HepG2 (cell line): ENCODE data around the gene CDKN2A. TPM values are rescaled to one million over a fixed set of nuclear protein-coding genes. Genes with fewer than 3 reads are reported as not detected.

Source experiments
- NR2F2 ChIP-seq: IDR thresholded peaks from 2 replicates; pipeline ENCODE4 v1.6.1; 2012; ENCODE audit warnings: low read depth, inconsistent platforms, borderline replicate concordance
- SIX4 ChIP-seq: sonication (generic); formaldehyde crosslinking; IDR thresholded peaks from 2 replicates; pipeline ENCODE4 v1.4.0; 2020; ENCODE audit warnings: missing genetic modification reagents
- SNAI1 ChIP-seq: sonication (generic); formaldehyde crosslinking; IDR thresholded peaks from 2 replicates; pipeline ENCODE4 v1.5.0; 2020; ENCODE audit warnings: mild to moderate bottlenecking, missing genetic modification reagents, borderline replicate concordance
- THYN1 ChIP-seq: sonication (generic); formaldehyde crosslinking; IDR thresholded peaks from 2 replicates; pipeline ENCODE4 v1.8.1; 2023; ENCODE audit warnings: low read depth, mild to moderate bottlenecking, moderate library complexity, missing genetic modification reagents, borderline replicate concordance
- ZNF563 ChIP-seq: sonication (generic); formaldehyde crosslinking; IDR thresholded peaks from 2 replicates; pipeline ENCODE4 v1.8.0; 2022; ENCODE audit warnings: mild to moderate bottlenecking, moderate library complexity, missing genetic modification reagents
- ZNF652 ChIP-seq: IDR thresholded peaks from 2 replicates; pipeline ENCODE4 v1.6.1; 2016; ENCODE audit warnings: low read depth, borderline replicate concordance
- ZNF878 ChIP-seq: sonication (generic); formaldehyde crosslinking; IDR thresholded peaks from 2 replicates; pipeline ENCODE4 v1.8.1; 2023; ENCODE audit warnings: mild to moderate bottlenecking, missing genetic modification reagents, moderate library complexity
- polyA plus RNA-seq, 8 experiments: library from polyadenylated mRNA; depleted of rRNA in 3 of 8; stranded (reverse) in 7 of 8; unstranded in 1 of 8; fragments of >200 nt; fragmentation: Illumina TruSeq in 4 of 8; extraction: Trizol in 4 of 8; gene quantifications; 2 replicates each; pipeline versions ENCODE4 v1.2.1 to v1.2.3, GENCODE V29; 2011 to 2016; ENCODE audit warnings: low read depth in 4 of 8, missing spikeins in 1 of 8, mixed read lengths in 1 of 8; ENCODE audit not compliant: insufficient read depth in 1 of 8
- total RNA-seq, 5 experiments: library from RNA; depleted of rRNA; stranded (reverse); fragments of >200 nt; fragmentation: Illumina TruSeq; extraction: Trizol; gene quantifications; 2 replicates each; pipeline ENCODE4 v1.2.3, GENCODE V29; 2016; ENCODE audit warnings: low read depth in 1 of 5
- TF ChIP-seq, protein P1 (sequence below): sonication (generic); formaldehyde crosslinking; IDR thresholded peaks from 2 replicates; pipeline ENCODE4 v1.4.0; 2020; ENCODE audit warnings: missing genetic modification reagents
- TF ChIP-seq, protein P2 (sequence below), 2 experiments: sonication (generic) in 1 of 2; formaldehyde crosslinking in 1 of 2; IDR thresholded peaks; 2 replicates each; pipeline versions ENCODE4 v1.4.0 to v1.6.1; 2018 to 2020; ENCODE audit warnings: missing genetic modification reagents in 2 of 2, borderline replicate concordance in 1 of 2, low read depth in 1 of 2, mild to moderate bottlenecking in 1 of 2, missing biosample characterization in 1 of 2
- TF ChIP-seq, protein P3 (sequence below): sonication (generic); formaldehyde crosslinking; IDR thresholded peaks from 2 replicates; pipeline ENCODE4 v1.8.1; 2023; ENCODE audit warnings: mild to moderate bottlenecking, inconsistent platforms, moderate library complexity, missing genetic modification reagents, borderline replicate concordance
- TF ChIP-seq, protein P4 (sequence below), 2 experiments: fragments of 450-650 bp in 1 of 2; sonication (generic) in 1 of 2; formaldehyde crosslinking in 1 of 2; IDR thresholded peaks; 2 replicates each; pipeline versions ENCODE4 v1.6.1 to v1.8.0; 2016 to 2022; ENCODE audit warnings: antibody characterized with exemption in 1 of 2, mild to moderate bottlenecking in 1 of 2, missing genetic modification reagents in 1 of 2

CDKN2A gene
- total and polyA plus RNA-seq, 2 of the 13 experiments (the other 11 are each of a cell fraction or from before 2014, with no cell fraction given), result 4.2 to 4.8 TPM

DNA sequence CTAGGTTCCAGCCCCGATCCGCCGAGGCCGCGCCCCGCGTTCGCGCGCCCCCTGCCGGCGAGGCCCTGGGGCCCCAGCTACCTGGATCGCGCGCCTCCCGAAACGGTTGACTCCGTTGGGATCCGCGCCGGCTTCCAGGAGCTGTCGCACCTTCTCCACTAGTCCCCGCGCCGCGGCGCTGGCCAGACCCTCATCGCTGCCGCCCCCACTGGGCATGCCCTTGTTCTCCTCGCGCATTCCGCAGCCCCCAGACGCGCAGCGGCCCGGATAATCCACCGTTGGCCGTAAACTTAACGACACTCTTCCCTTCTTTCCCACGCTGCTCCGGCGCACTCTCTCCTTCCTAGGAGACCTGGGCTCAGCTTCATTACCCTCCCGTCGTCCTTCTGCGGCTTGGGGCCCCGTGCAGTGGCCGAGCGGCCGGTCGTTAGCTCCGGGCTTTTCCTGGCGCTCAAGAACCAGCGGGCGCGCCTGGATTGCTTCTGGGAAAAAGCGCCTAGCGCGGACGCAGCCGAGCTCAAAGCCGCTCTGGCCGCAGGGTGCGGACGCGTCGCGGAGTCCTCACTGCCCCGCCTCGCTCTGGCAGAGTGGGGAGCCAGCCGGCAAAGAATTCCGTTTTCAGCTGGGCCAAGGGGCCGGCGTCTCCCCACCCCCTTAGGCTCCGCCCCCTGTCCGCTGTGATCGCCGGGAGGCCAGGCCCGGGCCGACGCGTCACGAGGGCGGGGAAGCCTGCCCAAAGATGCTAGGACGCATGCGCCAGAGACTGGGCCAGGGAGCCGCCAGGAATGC, 14.7 kb upstream of the CDKN2A start, which contains the start of gene CDKN2B (continued):
- TF ChIP-seq, protein P1, sequence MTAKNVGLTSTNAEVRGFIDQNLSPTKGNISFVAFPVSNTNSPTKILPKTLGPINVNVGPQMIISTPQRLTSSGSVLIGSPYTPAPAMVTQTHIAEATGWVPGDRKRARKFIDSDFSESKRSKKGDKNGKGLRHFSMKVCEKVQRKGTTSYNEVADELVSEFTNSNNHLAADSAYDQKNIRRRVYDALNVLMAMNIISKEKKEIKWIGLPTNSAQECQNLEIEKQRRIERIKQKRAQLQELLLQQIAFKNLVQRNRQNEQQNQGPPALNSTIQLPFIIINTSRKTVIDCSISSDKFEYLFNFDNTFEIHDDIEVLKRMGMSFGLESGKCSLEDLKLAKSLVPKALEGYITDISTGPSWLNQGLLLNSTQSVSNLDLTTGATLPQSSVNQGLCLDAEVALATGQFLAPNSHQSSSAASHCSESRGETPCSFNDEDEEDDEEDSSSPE, result peak; percentile 48; the same call in 1 of the 2 replicates
- TF ChIP-seq, protein P2, sequence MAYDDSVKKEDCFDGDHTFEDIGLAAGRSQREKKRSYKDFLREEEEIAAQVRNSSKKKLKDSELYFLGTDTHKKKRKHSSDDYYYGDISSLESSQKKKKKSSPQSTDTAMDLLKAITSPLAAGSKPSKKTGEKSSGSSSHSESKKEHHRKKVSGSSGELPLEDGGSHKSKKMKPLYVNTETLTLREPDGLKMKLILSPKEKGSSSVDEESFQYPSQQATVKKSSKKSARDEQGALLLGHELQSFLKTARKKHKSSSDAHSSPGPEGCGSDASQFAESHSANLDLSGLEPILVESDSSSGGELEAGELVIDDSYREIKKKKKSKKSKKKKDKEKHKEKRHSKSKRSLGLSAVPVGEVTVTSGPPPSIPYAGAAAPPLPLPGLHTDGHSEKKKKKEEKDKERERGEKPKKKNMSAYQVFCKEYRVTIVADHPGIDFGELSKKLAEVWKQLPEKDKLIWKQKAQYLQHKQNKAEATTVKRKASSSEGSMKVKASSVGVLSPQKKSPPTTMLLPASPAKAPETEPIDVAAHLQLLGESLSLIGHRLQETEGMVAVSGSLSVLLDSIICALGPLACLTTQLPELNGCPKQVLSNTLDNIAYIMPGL (CRISPR knock-in tag; IDR thresholded peaks at IDR 0.05; ENCODE audit: borderline replicate concordance in 1 of 2, low read depth in 1 of 2), result peak; percentile 87 to 96
- TF ChIP-seq THYN1 (CRISPR knock-in tag) (no peak), ZNF563 (CRISPR knock-in tag) (peak; percentile 63; the same call in 1 of the 2 replicates), ZNF878 (CRISPR knock-in tag) (0 out of 2 replicates have a peak, but pooled peaks have one; percentile 43), NR2F2 (no peak), SNAI1 (CRISPR knock-in tag) (no peak), ZNF652 (CRISPR knock-in tag) (no peak), SIX4 (CRISPR knock-in tag) (no peak)
- TF ChIP-seq, protein P3, sequence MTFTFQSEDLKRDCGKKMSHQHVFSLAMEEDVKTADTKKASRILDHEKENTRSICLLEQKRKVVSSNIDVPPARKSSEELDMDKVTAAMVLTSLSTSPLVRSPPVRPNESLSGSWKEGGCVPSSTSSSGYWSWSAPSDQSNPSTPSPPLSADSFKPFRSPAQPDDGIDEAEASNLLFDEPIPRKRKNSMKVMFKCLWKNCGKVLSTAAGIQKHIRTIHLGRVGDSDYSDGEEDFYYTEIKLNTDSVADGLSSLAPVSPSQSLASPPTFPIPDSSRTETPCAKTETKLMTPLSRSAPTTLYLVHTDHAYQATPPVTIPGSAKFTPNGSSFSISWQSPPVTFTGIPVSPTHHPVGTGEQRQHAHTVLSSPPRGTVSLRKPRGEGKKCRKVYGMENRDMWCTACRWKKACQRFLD, result peak; percentile 70; the same call in 1 of the 2 replicates
- TF ChIP-seq, protein P4, sequence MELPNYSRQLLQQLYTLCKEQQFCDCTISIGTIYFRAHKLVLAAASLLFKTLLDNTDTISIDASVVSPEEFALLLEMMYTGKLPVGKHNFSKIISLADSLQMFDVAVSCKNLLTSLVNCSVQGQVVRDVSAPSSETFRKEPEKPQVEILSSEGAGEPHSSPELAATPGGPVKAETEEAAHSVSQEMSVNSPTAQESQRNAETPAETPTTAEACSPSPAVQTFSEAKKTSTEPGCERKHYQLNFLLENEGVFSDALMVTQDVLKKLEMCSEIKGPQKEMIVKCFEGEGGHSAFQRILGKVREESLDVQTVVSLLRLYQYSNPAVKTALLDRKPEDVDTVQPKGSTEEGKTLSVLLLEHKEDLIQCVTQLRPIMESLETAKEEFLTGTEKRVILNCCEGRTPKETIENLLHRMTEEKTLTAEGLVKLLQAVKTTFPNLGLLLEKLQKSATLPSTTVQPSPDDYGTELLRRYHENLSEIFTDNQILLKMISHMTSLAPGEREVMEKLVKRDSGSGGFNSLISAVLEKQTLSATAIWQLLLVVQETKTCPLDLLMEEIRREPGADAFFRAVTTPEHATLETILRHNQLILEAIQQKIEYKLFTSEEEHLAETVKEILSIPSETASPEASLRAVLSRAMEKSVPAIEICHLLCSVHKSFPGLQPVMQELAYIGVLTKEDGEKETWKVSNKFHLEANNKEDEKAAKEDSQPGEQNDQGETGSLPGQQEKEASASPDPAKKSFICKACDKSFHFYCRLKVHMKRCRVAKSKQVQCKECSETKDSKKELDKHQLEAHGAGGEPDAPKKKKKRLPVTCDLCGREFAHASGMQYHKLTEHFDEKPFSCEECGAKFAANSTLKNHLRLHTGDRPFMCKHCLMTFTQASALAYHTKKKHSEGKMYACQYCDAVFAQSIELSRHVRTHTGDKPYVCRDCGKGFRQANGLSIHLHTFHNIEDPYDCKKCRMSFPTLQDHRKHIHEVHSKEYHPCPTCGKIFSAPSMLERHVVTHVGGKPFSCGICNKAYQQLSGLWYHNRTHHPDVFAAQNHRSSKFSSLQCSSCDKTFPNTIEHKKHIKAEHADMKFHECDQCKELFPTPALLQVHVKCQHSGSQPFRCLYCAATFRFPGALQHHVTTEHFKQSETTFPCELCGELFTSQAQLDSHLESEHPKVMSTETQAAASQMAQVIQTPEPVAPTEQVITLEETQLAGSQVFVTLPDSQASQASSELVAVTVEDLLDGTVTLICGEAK (IDR thresholded peaks at IDR 0.05), result no peak
- TF ChIP-seq, protein P4 (CRISPR knock-in tag; IDR thresholded peaks at IDR 0.05), result no peak
